Hematopoietic multipotent progenitor cell treated with erythropoietin and hydrocortisone succinate and interleukin-3 and kit ligand, for 6 days (in vitro differentiated cells): ENCODE results near the gene GOLGA6L26.
"Not testable (repeated sequence)": the region's sequence is repeated elsewhere in the genome, so short reads cannot be mapped to it uniquely, and the experiment has no call there.

ENCODE experiments used
- DNase-seq: peaks from one replicate; pipeline ENCODE4 v3.0.0-alpha.2; 2015

The GOLGA6L26 gene

GRCh38 chr15:23334096-23334495 is at the start of gene GOLGA6L26:
GOLGA6L26 (minus strand) TSS chr15:23334196; CDS start chr15:23334135, 61 bp downstream.
- DNase-seq: not testable (repeated sequence)

GRCh38 chr15:23381192-23381591 is 47.2 kb upstream of the GOLGA6L26 start:
- DNase-seq: not testable (repeated sequence)

- DNase-seq: not testable (repeated sequence)
Observed at GRCh38 chr15:23380700-23381099, 46.7 kb upstream of the GOLGA6L26 start.

GRCh38 chr15:23378946-23379345 is 45.0 kb upstream of the GOLGA6L26 start:
- not testable (repeated sequence) for DNase-seq

GRCh38 chr15:23374226-23374625 is 40.2 kb upstream of the GOLGA6L26 start:
- DNase-seq: not testable (repeated sequence)

GRCh38 chr15:23372891-23373600 is 39.0 kb upstream of the GOLGA6L26 start:
- not testable (repeated sequence) for DNase-seq

GRCh38 chr15:23372284-23372683 is 38.3 kb upstream of the GOLGA6L26 start:
- DNase-seq: no peak

GRCh38 chr15:23371868-23372267 is 37.9 kb upstream of the GOLGA6L26 start:
- DNase-seq: not testable (repeated sequence)

- DNase-seq: not testable (repeated sequence)
Observed at GRCh38 chr15:23371134-23371533, 37.1 kb upstream of the GOLGA6L26 start.

GRCh38 chr15:23370578-23370977 is 36.6 kb upstream of the GOLGA6L26 start:
- DNase-seq: no peak

GRCh38 chr15:23364261-23364660 is 30.3 kb upstream of the GOLGA6L26 start:
- DNase-seq: not testable (repeated sequence)

GRCh38 chr15:23362622-23363021 is 28.6 kb upstream of the GOLGA6L26 start:
- not testable (repeated sequence) for DNase-seq

- DNase-seq: not testable (repeated sequence)
Observed at GRCh38 chr15:23354448-23354847, 20.5 kb upstream of the GOLGA6L26 start, which contains the start of gene GOLGA8S. GOLGA8S (plus strand) TSS chr15:23354748; CDS start chr15:23354810, 62 bp downstream.

GRCh38 chr15:23311233-23311632 is 22.8 kb downstream of the GOLGA6L26 start:
- not testable (repeated sequence) for DNase-seq

- DNase-seq: not testable (repeated sequence)
Observed at GRCh38 chr15:23305921-23306320, 28.1 kb downstream of the GOLGA6L26 start.

GRCh38 chr15:23304805-23305204 is 29.2 kb downstream of the GOLGA6L26 start:
- DNase-seq: peak; percentile 3

- DNase-seq: peak; percentile 7
Observed at GRCh38 chr15:23304267-23304666, 29.7 kb downstream of the GOLGA6L26 start.

- peak; percentile 32 for DNase-seq
Observed at GRCh38 chr15:23303654-23304053, 30.3 kb downstream of the GOLGA6L26 start.

- not testable (repeated sequence) for DNase-seq
Observed at GRCh38 chr15:23303246-23303645, 30.8 kb downstream of the GOLGA6L26 start.
